ENCODE results near the gene MGAT3.

DNA sequence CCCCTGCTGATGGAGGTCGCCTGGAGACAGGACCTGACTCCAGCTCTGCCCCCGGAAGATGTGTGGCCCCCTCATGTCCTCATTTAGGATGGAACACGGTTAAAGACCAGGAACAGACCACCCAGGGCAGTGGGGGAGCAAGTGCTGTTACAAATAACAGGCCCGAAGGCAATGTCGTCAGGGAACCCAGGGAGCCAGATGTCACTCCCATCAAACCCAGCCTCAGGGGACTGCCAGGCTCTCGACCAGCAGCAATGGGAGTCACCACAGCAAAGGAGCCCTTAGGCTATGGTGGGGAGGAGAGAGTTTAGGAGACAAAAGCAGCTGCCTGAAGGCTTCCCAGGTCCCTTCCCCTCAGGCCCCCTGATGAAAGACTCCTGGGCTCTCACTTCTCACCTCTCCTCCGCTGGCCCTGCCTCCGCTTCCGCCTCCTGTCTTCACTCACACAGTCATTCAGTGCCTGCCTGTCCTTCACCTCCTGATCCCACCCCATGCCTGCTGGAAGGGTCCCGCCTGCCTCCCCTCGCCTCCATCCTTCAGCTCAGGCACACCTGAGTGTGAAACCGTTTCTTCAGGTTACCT is 71.4 kb downstream of the MGAT3 start:
- TF ChIP-seq, protein P1, sequence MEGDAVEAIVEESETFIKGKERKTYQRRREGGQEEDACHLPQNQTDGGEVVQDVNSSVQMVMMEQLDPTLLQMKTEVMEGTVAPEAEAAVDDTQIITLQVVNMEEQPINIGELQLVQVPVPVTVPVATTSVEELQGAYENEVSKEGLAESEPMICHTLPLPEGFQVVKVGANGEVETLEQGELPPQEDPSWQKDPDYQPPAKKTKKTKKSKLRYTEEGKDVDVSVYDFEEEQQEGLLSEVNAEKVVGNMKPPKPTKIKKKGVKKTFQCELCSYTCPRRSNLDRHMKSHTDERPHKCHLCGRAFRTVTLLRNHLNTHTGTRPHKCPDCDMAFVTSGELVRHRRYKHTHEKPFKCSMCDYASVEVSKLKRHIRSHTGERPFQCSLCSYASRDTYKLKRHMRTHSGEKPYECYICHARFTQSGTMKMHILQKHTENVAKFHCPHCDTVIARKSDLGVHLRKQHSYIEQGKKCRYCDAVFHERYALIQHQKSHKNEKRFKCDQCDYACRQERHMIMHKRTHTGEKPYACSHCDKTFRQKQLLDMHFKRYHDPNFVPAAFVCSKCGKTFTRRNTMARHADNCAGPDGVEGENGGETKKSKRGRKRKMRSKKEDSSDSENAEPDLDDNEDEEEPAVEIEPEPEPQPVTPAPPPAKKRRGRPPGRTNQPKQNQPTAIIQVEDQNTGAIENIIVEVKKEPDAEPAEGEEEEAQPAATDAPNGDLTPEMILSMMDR (IDR thresholded peaks at IDR 0.05), result no peak
- no peak for TF ChIP-seq POLR2A (IDR thresholded peaks at IDR 0.05)

Measured in thyroid gland (tissue), 4 donors.